GM12878 (cell line): Measurements from ENCODE around the gene HIVEP2. TPM values are rescaled to one million over a fixed set of nuclear protein-coding genes. Genes with fewer than 3 reads are reported as not detected.

Experiments used
- BCLAF1 ChIP-seq: fragments of 450-650 bp; IDR thresholded peaks from 2 replicates; pipeline ENCODE4 v1.6.1; 2017; ENCODE audit warnings: antibody characterized with exemption, mild to moderate bottlenecking, moderate library complexity
- BHLHE40 ChIP-seq, 2 experiments: fragments of 450-650 bp in 1 of 2; IDR thresholded peaks; 2 replicates each; pipeline ENCODE4 v1.6.1; 2011 to 2017; ENCODE audit warnings: low read depth in 2 of 2, borderline replicate concordance in 1 of 2, improper control_type of control experiment in 1 of 2, low read length in 1 of 2, mild to moderate bottlenecking in 1 of 2
- BRCA1 ChIP-seq: IDR thresholded peaks from 2 replicates; pipeline ENCODE4 v1.6.1; 2011; ENCODE audit warnings: low read depth, low read length, improper control_type of control experiment
- CEBPZ ChIP-seq: fragments of 150-350 bp; IDR thresholded peaks from 2 replicates; pipeline ENCODE4 v1.6.1; 2016; ENCODE audit warnings: low read depth, low read length
- CHD4 ChIP-seq: fragments of 200-600 bp; sonication (generic); IDR thresholded peaks from 2 replicates; pipeline ENCODE4 v1.6.1; 2016; ENCODE audit warnings: mild to moderate bottlenecking
- EP300 ChIP-seq, 2 experiments: fragments of 150-350 bp in 1 of 2; IDR thresholded peaks; 2 replicates each; pipeline ENCODE4 v1.6.1; 2011 to 2012; ENCODE audit warnings: low read depth in 2 of 2, low read length in 2 of 2, borderline replicate concordance in 1 of 2, improper control_type of control experiment in 1 of 2, inconsistent platforms in 1 of 2; ENCODE audit not compliant: control insufficient read depth in 1 of 2
- EZH2 ChIP-seq: IDR thresholded peaks from 2 replicates; pipeline ENCODE4 v1.6.1; 2012; ENCODE audit warnings: low read depth, mild to moderate bottlenecking, control low read depth, inconsistent platforms, low read length, borderline replicate concordance; ENCODE audit not compliant: control insufficient read depth
- FOS ChIP-seq: IDR thresholded peaks from 3 replicates; pipeline ENCODE4 v1.6.1; 2011; ENCODE audit warnings: borderline replicate concordance; ENCODE audit not compliant: insufficient read length; ENCODE audit errors: extremely low read depth
- GATAD2B ChIP-seq: fragments of 450-650 bp; conservative IDR thresholded peaks from 2 replicates; pipeline ENCODE4 v1.6.1; 2017; ENCODE audit warnings: low read depth, mild to moderate bottlenecking, moderate library complexity
- HDAC2 ChIP-seq: fragments of 200-600 bp; sonication (generic); IDR thresholded peaks from 2 replicates; pipeline ENCODE4 v1.6.1; 2017
- JUND ChIP-seq: IDR thresholded peaks from 2 replicates; pipeline ENCODE4 v1.6.1; 2012; ENCODE audit warnings: low read depth, mild to moderate bottlenecking, low read length, improper control_type of control experiment, moderate library complexity
- KDM1A ChIP-seq: fragments of 200-600 bp; sonication (generic); IDR thresholded peaks from 2 replicates; pipeline ENCODE4 v1.6.1; 2016; ENCODE audit warnings: borderline replicate concordance
- MTA2 ChIP-seq: fragments of 450-650 bp; IDR thresholded peaks from 2 replicates; pipeline ENCODE4 v1.6.1; 2016; ENCODE audit warnings: low read depth, mild to moderate bottlenecking, moderate library complexity
- NFXL1 ChIP-seq: fragments of 450-650 bp; IDR thresholded peaks from 2 replicates; pipeline ENCODE4 v1.6.1; 2017; ENCODE audit warnings: antibody characterized with exemption, mild to moderate bottlenecking, borderline replicate concordance
- NFYA ChIP-seq: IDR thresholded peaks from 2 replicates; pipeline ENCODE4 v1.6.1; 2011; ENCODE audit warnings: low read depth, mild to moderate bottlenecking, low read length, improper control_type of control experiment, borderline replicate concordance
- NFYB ChIP-seq: IDR thresholded peaks from 2 replicates; pipeline ENCODE4 v1.6.1; 2011; ENCODE audit warnings: low read depth, mild to moderate bottlenecking, low read length, improper control_type of control experiment, moderate library complexity; ENCODE audit not compliant: insufficient read depth
- PAX5 ChIP-seq: IDR thresholded peaks from 2 replicates; pipeline ENCODE4 v1.6.1; 2011; ENCODE audit warnings: low read depth, low read length, borderline replicate concordance
- PML ChIP-seq: IDR thresholded peaks from 2 replicates; pipeline ENCODE4 v1.6.1; 2012; ENCODE audit warnings: low read length, inconsistent platforms
- POU2F2 ChIP-seq: IDR thresholded peaks from 3 replicates; pipeline ENCODE4 v1.6.1; 2011; ENCODE audit warnings: low read depth, mild to moderate bottlenecking, low read length, borderline replicate concordance
- RELA ChIP-seq: fragments of 450-650 bp; IDR thresholded peaks from 2 replicates; pipeline ENCODE4 v1.8.0; 2014; ENCODE audit warnings: borderline replicate concordance; ENCODE audit not compliant: partially characterized antibody
- RFX5 ChIP-seq: IDR thresholded peaks from 2 replicates; pipeline ENCODE4 v1.6.1; 2011; ENCODE audit warnings: low read depth, low read length, improper control_type of control experiment
- SMAD5 ChIP-seq: IDR thresholded peaks from 2 replicates; pipeline ENCODE4 v1.6.1; 2016; ENCODE audit warnings: antibody characterized with exemption, low read depth
- WRNIP1 ChIP-seq: IDR thresholded peaks from 2 replicates; pipeline ENCODE4 v1.6.1; 2011; ENCODE audit warnings: low read depth, low read length, improper control_type of control experiment, borderline replicate concordance
- ZNF274 ChIP-seq: IDR thresholded peaks from one replicate; pipeline ENCODE4 v1.8.0; 2011; ENCODE audit not compliant: insufficient read length, insufficient read depth
- polyA plus RNA-seq, 11 experiments: library from polyadenylated mRNA; depleted of rRNA in 4 of 11; unstranded in 6 of 11; stranded (reverse) in 5 of 11; fragments of >200 nt; fragmentation: Nextera tagmentation in 4 of 11; fragmentation: Illumina TruSeq in 1 of 11; extraction: Ambion mirVana in 4 of 11; extraction: Trizol in 1 of 11; gene quantifications; 1 replicate in 1 of 11; 2 replicates in 10 of 11; pipeline versions ENCODE4 v1.2.1 to v1.2.3, GENCODE V29; 2011 to 2016; ENCODE audit warnings: inconsistent platforms in 2 of 11, missing spikeins in 2 of 11, low read depth in 1 of 11
- total RNA-seq, 4 experiments: library from RNA; depleted of rRNA in 3 of 4; stranded (reverse); fragments of >200 nt in 3 of 4; fragmentation: Illumina TruSeq in 1 of 4; extraction: Trizol in 1 of 4; gene quantifications; 2 replicates each; pipeline versions ENCODE4 v1.2.1 to v1.2.3, GENCODE V29; 2013 to 2021

HIVEP2 gene
- total and polyA plus RNA-seq, 10 of the 15 experiments (the other 5 are each of a cell fraction or from before 2014, with no cell fraction given) = 1.2 to 15.7 (median 10.2) TPM

- no peak for TF ChIP-seq NFYA
- no peak for TF ChIP-seq JUND
- TF ChIP-seq EP300 (IDR thresholded peaks at IDR 0.05; ENCODE audit: borderline replicate concordance in 1 of 2, control insufficient read depth in 1 of 2, low read depth in 2 of 2, low read length in 2 of 2) = peak; percentile 59 to 62; a peak in 3 of 4 replicates
- 0 out of 2 replicates have a peak, but pooled peaks have one; percentile 36 for TF ChIP-seq MTA2
- TF ChIP-seq EZH2 = no peak
- peak; percentile 57; the same call in 2 of the 3 replicates for TF ChIP-seq POU2F2
- TF ChIP-seq KDM1A = no peak
- no peak for TF ChIP-seq WRNIP1
- no peak for TF ChIP-seq NFYB
- TF ChIP-seq ZNF274 = no peak
- no peak for TF ChIP-seq HDAC2
- TF ChIP-seq NFXL1 = peak; percentile 86
- TF ChIP-seq BRCA1 = no peak
- TF ChIP-seq SMAD5 = peak; percentile 21; the same call in 1 of the 2 replicates
- peak; percentile 88 for TF ChIP-seq RELA
- TF ChIP-seq RFX5 = no peak
- TF ChIP-seq PML = peak; percentile 55
- peak; percentile 40; the same call in 1 of the 2 replicates for TF ChIP-seq CHD4
- TF ChIP-seq BHLHE40 (IDR thresholded peaks at IDR 0.05; ENCODE audit: borderline replicate concordance in 1 of 2, low read depth in 2 of 2, low read length in 1 of 2) = peak; percentile 93 to 95
- peak; percentile 66; the same call in 1 of the 2 replicates for TF ChIP-seq PAX5
- no peak for TF ChIP-seq CEBPZ
- 0 out of 2 replicates have a peak, but pooled peaks have one; percentile 32 for TF ChIP-seq BCLAF1
- TF ChIP-seq FOS = no peak
- peak; percentile 97 for TF ChIP-seq GATAD2B
Observed at GRCh38 chr6:142946924-142947713, 2.1 kb upstream of the HIVEP2 start (continued).
